ENCODE results near the gene RIOK3. TPM values are rescaled to one million over a fixed set of nuclear protein-coding genes. Genes with fewer than 3 reads are reported as not detected.

The RIOK3 gene
- total and polyA plus RNA-seq, 10 of the 15 experiments (the other 5 are each of a cell fraction or from before 2014, with no cell fraction given): 18.0 to 87.5 (median 53.8) TPM

DNA sequence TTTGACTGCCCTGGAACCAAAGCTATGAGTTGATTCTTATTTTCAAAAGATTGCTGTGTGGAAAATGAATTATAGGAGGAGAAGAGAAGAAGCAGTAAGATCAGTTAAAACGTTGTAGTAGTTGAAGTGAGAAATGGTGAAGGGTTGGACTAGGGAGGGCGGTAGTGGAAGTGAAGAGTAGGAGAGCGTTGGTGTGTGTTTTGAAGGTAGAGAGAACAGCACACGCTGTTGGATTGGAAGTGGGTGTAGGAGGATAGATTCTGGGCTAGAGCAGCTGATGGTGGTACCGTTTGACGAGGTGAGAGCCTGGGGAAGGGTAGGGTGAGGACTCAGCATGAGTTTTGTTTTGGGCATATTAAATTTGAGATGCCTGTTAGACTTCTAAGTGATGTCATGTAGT, 18.4 kb downstream of the RIOK3 start:
- BruUV-seq (replicated peaks): no TSS peak
- no peak overlapping the region for H2AFZ ChIP-seq (ENCODE audit: control insufficient read depth, low read depth, low read length)
- peaks cover 21 to 54% of the 10 kb centered on the region in 2 experiments for H3K36me3 ChIP-seq (ENCODE audit: control insufficient read depth in 2 of 2, insufficient read depth in 2 of 2, low read length in 1 of 2)
- H3K79me2 ChIP-seq (ENCODE audit: control insufficient read depth, insufficient read depth, low read length): no peaks in the 10 kb centered on the region
- DNase-seq (ENCODE audit: low read depth, low spot score) (no peak), FAIRE-seq (no peak), ATAC-seq (no peak)
- no peak overlapping the region for H3K9ac ChIP-seq (ENCODE audit: control insufficient read depth, insufficient read depth, low read length)
- no peaks in the 10 kb centered on the region for H3K27me3 ChIP-seq (replicated peaks in 1 of 2; ENCODE audit: control insufficient read depth in 2 of 2, insufficient read depth in 2 of 2, low read length in 1 of 2)
- H3K9me3 ChIP-seq (replicated peaks; ENCODE audit: control insufficient read depth, insufficient read depth, low read length): no peaks in the 10 kb centered on the region
- intact Hi-C loops (cut with micrococcal nuclease; ENCODE audit: unreplicated experiment) (no loop called here), in situ Hi-C loops (cut with MboI) (loop anchor here (25.0 kb wide), 1 partner anchor 1859 kb away; the partner anchor contains the start of genes ESCO1 and SNRPD1)
- ChIA-PET POLR2A (interaction anchor here (0.9 to 1.5 kb wide), 2 partner anchors 17 kb away, joined by 4 to 5 read pairs; no protein-coding TSS in a partner anchor), RAD21 (ENCODE audit: unreplicated experiment) (no interaction called here), SMC1A (ENCODE audit: uncharacterized antibody, unreplicated experiment) (interaction anchor here (0.8 to 2.8 kb wide), 3 partner anchors 10 to 27 kb away, joined by 3 to 12 read pairs (median 8); no protein-coding TSS in a partner anchor), CTCF (interaction anchor here (0.7 to 1.5 kb wide), 3 partner anchors 9 to 45 kb away, joined by 3 to 5 read pairs (median 3); no protein-coding TSS in a partner anchor)
- H3K4me2 ChIP-seq (ENCODE audit: control insufficient read depth, insufficient read depth): no peak overlapping the region
- 77% methylated on average over 6 of the region's 6 CpGs for WGBS (ENCODE audit: insufficient coverage, insufficient replicate concordance, low lambda C conversion rate, missing lambda C conversion rate)
- no peaks in the 10 kb centered on the region for H3K4me1 ChIP-seq (ENCODE audit: control insufficient read depth, insufficient read depth, low read length)
- H4K20me1 ChIP-seq (ENCODE audit: control insufficient read depth, insufficient read depth): no peaks in the 10 kb centered on the region
- H3K27ac ChIP-seq (ENCODE audit: control insufficient read depth, insufficient read depth): no peak overlapping the region
- H3K4me3 ChIP-seq: no peak overlapping the region
- no peak for TF ChIP-seq NR2C1 (IDR thresholded peaks at IDR 0.05)
- TF ChIP-seq, protein P1, sequence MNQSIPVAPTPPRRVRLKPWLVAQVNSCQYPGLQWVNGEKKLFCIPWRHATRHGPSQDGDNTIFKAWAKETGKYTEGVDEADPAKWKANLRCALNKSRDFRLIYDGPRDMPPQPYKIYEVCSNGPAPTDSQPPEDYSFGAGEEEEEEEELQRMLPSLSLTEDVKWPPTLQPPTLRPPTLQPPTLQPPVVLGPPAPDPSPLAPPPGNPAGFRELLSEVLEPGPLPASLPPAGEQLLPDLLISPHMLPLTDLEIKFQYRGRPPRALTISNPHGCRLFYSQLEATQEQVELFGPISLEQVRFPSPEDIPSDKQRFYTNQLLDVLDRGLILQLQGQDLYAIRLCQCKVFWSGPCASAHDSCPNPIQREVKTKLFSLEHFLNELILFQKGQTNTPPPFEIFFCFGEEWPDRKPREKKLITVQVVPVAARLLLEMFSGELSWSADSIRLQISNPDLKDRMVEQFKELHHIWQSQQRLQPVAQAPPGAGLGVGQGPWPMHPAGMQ (IDR thresholded peaks at IDR 0.05; ENCODE audit: borderline replicate concordance): no peak
- no peak for TF ChIP-seq MXI1 (IDR thresholded peaks at IDR 0.05; ENCODE audit: low read depth, low read length)
- TF ChIP-seq RELA (IDR thresholded peaks at IDR 0.05; ENCODE audit: borderline replicate concordance, partially characterized antibody): no peak
- no peak for TF ChIP-seq SUPT20H (IDR thresholded peaks at IDR 0.05; ENCODE audit: borderline replicate concordance, control insufficient read depth, low read depth, low read length)
- no peak for TF ChIP-seq IKZF2 (IDR thresholded peaks at IDR 0.05)
- TF ChIP-seq, protein P2, sequence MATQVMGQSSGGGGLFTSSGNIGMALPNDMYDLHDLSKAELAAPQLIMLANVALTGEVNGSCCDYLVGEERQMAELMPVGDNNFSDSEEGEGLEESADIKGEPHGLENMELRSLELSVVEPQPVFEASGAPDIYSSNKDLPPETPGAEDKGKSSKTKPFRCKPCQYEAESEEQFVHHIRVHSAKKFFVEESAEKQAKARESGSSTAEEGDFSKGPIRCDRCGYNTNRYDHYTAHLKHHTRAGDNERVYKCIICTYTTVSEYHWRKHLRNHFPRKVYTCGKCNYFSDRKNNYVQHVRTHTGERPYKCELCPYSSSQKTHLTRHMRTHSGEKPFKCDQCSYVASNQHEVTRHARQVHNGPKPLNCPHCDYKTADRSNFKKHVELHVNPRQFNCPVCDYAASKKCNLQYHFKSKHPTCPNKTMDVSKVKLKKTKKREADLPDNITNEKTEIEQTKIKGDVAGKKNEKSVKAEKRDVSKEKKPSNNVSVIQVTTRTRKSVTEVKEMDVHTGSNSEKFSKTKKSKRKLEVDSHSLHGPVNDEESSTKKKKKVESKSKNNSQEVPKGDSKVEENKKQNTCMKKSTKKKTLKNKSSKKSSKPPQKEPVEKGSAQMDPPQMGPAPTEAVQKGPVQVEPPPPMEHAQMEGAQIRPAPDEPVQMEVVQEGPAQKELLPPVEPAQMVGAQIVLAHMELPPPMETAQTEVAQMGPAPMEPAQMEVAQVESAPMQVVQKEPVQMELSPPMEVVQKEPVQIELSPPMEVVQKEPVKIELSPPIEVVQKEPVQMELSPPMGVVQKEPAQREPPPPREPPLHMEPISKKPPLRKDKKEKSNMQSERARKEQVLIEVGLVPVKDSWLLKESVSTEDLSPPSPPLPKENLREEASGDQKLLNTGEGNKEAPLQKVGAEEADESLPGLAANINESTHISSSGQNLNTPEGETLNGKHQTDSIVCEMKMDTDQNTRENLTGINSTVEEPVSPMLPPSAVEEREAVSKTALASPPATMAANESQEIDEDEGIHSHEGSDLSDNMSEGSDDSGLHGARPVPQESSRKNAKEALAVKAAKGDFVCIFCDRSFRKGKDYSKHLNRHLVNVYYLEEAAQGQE (IDR thresholded peaks at IDR 0.05; ENCODE audit: low read depth, low read length): no peak
- no peak for TF ChIP-seq NR2F1 (conservative IDR thresholded peaks at IDR 0.05)
- TF ChIP-seq, protein P3, sequence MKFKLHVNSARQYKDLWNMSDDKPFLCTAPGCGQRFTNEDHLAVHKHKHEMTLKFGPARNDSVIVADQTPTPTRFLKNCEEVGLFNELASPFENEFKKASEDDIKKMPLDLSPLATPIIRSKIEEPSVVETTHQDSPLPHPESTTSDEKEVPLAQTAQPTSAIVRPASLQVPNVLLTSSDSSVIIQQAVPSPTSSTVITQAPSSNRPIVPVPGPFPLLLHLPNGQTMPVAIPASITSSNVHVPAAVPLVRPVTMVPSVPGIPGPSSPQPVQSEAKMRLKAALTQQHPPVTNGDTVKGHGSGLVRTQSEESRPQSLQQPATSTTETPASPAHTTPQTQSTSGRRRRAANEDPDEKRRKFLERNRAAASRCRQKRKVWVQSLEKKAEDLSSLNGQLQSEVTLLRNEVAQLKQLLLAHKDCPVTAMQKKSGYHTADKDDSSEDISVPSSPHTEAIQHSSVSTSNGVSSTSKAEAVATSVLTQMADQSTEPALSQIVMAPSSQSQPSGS (IDR thresholded peaks at IDR 0.05; ENCODE audit: low read length): no peak
- no peak for TF ChIP-seq SRF (IDR thresholded peaks at IDR 0.05; ENCODE audit: low read depth in 2 of 2, low read length in 2 of 2)
- TF ChIP-seq, protein P4, sequence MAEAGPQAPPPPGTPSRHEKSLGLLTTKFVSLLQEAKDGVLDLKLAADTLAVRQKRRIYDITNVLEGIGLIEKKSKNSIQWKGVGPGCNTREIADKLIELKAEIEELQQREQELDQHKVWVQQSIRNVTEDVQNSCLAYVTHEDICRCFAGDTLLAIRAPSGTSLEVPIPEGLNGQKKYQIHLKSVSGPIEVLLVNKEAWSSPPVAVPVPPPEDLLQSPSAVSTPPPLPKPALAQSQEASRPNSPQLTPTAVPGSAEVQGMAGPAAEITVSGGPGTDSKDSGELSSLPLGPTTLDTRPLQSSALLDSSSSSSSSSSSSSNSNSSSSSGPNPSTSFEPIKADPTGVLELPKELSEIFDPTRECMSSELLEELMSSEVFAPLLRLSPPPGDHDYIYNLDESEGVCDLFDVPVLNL (IDR thresholded peaks at IDR 0.05; ENCODE audit: low read depth, low read length): no peak
- TF ChIP-seq, protein P5, sequence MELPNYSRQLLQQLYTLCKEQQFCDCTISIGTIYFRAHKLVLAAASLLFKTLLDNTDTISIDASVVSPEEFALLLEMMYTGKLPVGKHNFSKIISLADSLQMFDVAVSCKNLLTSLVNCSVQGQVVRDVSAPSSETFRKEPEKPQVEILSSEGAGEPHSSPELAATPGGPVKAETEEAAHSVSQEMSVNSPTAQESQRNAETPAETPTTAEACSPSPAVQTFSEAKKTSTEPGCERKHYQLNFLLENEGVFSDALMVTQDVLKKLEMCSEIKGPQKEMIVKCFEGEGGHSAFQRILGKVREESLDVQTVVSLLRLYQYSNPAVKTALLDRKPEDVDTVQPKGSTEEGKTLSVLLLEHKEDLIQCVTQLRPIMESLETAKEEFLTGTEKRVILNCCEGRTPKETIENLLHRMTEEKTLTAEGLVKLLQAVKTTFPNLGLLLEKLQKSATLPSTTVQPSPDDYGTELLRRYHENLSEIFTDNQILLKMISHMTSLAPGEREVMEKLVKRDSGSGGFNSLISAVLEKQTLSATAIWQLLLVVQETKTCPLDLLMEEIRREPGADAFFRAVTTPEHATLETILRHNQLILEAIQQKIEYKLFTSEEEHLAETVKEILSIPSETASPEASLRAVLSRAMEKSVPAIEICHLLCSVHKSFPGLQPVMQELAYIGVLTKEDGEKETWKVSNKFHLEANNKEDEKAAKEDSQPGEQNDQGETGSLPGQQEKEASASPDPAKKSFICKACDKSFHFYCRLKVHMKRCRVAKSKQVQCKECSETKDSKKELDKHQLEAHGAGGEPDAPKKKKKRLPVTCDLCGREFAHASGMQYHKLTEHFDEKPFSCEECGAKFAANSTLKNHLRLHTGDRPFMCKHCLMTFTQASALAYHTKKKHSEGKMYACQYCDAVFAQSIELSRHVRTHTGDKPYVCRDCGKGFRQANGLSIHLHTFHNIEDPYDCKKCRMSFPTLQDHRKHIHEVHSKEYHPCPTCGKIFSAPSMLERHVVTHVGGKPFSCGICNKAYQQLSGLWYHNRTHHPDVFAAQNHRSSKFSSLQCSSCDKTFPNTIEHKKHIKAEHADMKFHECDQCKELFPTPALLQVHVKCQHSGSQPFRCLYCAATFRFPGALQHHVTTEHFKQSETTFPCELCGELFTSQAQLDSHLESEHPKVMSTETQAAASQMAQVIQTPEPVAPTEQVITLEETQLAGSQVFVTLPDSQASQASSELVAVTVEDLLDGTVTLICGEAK (IDR thresholded peaks at IDR 0.05; ENCODE audit: borderline replicate concordance): no peak

Data from GM12878 (cell line).